Astrocyte of the spinal cord (primary cell): ENCODE measurements around the gene CYP8B1.

Source experiments
- DNase-seq: peaks from one replicate; pipeline ENCODE4 v3.0.0; 2011; ENCODE audit warnings: low read depth, low spot score
- H3K4me3 ChIP-seq: 2 replicates; pipeline ENCODE4 v1.5.1; 2011; ENCODE audit warnings: low read depth, mild to moderate bottlenecking, low read length, moderate library complexity
- in situ Hi-C: cut with HindIII; loops from 2 replicates; pipeline ENCODE4 v1.10.0; 2017; ENCODE audit warnings: low sequenced_read_pairs
- TF ChIP-seq, protein P1 (sequence below): IDR thresholded peaks from 2 replicates; pipeline ENCODE4 v1.5.1; 2012; ENCODE audit warnings: low read depth, mild to moderate bottlenecking, low read length, inconsistent platforms

The CYP8B1 gene

DNA sequence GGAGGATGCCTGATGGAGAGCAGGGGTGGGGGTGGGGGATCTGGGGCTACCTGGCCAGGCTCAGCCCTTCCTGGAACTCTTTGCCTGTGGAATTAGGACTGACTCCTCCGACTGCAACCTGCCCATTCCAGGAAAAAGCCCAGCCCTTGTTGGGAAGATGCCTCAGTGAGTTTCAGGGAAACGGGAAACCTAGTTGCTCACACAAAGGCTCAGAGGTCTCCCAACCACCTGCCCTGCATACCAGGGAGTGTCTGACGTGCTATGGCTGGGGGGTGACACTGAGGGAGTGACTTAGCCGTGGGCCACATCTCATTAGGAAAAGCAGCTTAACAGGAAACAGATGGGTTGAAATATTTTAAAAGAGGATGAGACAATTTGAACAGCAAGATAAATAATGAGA, 27.9 kb downstream of the CYP8B1 start:
- DNase-seq = no peak
- in situ Hi-C loops = no loop called here
- no peak overlapping the region for H3K4me3 ChIP-seq
- TF ChIP-seq, protein P1, sequence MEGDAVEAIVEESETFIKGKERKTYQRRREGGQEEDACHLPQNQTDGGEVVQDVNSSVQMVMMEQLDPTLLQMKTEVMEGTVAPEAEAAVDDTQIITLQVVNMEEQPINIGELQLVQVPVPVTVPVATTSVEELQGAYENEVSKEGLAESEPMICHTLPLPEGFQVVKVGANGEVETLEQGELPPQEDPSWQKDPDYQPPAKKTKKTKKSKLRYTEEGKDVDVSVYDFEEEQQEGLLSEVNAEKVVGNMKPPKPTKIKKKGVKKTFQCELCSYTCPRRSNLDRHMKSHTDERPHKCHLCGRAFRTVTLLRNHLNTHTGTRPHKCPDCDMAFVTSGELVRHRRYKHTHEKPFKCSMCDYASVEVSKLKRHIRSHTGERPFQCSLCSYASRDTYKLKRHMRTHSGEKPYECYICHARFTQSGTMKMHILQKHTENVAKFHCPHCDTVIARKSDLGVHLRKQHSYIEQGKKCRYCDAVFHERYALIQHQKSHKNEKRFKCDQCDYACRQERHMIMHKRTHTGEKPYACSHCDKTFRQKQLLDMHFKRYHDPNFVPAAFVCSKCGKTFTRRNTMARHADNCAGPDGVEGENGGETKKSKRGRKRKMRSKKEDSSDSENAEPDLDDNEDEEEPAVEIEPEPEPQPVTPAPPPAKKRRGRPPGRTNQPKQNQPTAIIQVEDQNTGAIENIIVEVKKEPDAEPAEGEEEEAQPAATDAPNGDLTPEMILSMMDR = no peak

DNA sequence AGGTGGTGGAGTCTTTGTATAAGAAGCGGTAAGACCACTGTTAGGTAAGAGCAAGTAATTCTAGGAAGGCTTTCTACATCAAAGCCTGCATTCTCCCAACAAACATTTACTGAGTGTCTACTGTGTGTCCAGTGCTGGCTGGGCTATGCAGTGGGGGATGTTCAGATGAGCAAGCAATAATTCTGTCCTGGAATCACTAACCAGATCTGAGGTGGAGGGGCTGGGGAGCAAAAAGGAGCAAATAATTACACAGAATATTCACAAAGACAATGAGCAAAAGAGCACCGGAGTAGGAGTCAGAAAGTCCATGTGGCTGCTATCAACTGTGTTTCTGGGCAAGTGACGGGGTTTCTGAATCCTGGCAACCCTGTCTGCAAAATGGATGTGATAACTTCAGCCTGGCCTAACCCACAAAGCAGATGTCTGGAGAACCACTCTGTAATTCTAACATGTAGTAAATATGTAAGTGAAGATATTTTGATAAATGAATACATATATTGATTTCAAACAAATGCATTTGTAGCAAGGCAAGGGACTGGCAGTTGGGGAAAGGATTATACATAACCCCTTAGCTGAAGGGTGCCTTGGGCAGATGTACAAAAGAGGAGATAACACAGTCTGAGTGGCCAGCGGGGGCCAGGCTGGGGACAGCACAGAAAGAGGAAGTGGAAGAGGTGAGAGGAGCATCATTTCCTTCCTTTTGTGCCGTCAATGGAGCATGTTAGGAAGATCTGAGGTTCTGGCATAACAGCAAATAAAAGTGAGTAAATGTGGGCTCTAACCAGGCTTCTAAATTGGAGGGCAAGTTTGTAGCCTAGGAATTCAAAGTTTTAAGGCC, 28.8 kb downstream of the CYP8B1 start:
- no peak overlapping the region for H3K4me3 ChIP-seq
- TF ChIP-seq, protein P1 = no peak
- no peak for DNase-seq
- in situ Hi-C loops = no loop called here

DNA sequence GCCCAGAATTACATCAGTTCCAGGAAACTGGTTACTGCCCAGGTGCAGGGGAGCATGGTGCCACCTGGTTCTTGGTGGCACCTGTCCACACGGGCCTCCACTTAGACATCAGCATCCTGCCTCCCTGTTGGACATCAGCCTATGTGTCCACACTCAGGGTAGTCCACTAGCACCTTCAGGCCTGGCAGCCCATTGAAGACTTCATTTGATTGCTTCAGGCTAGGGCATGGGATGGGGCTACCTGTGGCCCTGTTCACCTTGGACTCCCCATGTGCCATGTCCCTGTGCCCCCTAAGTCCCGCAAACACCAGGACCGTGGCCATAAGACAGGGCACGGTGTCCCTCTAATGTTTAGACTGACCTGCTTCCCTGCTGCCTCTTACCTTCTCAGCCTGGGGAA, 30.9 kb downstream of the CYP8B1 start:
- in situ Hi-C loops = no loop called here
- no peak overlapping the region for H3K4me3 ChIP-seq
- no peak for DNase-seq
- TF ChIP-seq, protein P1 = no peak

DNA sequence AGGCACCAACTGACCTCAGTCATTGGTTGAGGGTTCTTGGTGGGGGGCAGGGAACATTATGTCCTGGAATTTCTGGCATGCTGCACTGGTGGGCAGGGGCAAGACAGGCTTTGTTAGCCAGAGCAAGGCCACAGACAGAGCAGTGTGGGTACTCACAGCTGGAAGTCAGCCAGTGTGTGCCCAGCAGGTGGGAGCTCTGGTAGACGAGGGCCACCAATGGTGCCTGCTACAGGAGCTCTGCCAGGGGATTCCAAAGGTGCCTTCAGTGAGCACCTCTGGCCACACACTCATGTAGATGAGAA, 31.3 kb downstream of the CYP8B1 start:
- H3K4me3 ChIP-seq = no peak overlapping the region
- in situ Hi-C loops = no loop called here
- TF ChIP-seq, protein P1 = no peak
- DNase-seq = no peak

DNA sequence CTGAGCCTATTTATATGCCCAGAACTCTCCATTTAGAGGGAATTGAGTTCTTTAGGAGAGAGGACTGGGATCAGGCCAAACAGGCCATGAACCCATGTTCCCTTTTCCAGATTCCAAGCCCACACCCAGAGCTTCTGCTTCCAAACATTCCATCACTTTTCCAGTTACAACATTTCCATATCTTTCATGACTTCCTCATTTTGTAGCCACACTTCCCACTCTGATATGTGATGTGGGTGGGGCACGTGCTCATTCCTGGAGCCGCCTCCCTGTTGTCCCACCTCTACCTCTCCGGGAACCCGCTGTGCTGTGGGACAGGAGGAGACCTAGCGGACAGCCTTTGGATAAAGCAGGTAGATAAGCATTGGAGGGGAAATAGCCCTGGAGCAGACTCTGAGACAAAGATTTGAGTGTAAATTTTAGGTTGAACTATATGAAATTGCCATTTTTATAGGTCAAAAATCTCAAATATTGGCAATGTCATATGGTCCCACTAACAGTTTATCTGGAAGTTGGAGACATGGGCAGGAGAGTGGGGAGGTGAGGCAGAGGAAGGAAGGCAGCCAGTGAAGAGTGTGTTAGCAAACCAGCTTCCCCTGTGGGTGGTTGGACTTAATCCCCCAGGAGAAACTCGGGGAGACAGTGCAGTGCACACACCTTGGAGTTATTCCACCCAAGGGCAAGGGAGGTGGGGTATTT, 31.8 kb downstream of the CYP8B1 start:
- H3K4me3 ChIP-seq = no peak overlapping the region
- DNase-seq = no peak
- TF ChIP-seq, protein P1 = no peak
- in situ Hi-C loops = no loop called here

DNA sequence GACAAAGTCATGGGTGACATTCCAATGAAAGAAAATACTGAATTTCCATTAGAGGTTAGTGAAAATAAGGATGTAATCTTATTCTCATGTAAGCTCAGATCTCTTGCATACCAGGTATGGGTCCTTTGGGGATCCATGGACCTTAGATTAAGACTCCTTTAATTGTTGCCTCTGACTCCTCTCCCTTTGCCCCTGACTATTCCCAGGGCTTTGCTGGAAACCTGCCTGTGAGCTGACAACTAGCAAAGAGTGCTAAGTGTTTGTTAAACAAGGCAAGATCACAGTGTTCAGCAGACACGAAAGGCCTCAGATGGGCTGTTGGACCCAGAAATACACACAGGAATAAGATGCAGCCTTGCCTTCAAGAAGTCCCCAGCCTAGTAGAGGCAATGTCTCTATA, 34.3 kb downstream of the CYP8B1 start:
- no peak overlapping the region for H3K4me3 ChIP-seq
- DNase-seq = no peak
- TF ChIP-seq, protein P1 = no peak
- in situ Hi-C loops = no loop called here
